ENCODE measurements around the gene PROB1. TPM values are rescaled to one million over a fixed set of nuclear protein-coding genes. Genes with fewer than 3 reads are reported as not detected.
A peak's percentile ranks its signal among the peaks of the same experiment; 100 is the strongest.

Gene PROB1
- total RNA-seq, 1 experiment from 2014 or later, result 3.4 TPM

DNA sequence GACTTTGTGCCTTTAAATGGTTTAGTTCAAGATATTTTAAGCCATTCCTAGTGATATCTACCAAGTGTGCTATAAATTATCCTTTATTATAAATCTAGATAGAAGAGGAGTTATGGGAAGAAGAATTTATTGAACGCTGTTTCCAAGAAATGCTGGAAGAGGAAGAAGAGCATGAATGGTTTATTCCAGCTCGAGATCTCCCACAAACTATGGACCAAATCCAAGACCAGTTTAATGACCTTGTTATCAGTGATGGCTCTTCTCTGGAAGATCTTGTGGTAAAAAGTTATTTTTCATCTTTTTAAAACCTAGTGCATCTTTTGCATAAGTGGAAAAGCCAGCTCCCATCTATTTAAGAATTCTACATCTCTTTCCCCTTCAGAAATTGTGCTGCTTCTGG is 30.4 kb downstream of the PROB1 start:
- Histone ChIP-seq H3K18ac (ENCODE audit: insufficient read length, low read depth, low read length) (no peak overlapping the region), H3K14ac (ENCODE audit: insufficient read depth, low read length) (no peak overlapping the region), H3K4me2 (ENCODE audit: insufficient read depth, insufficient read length, low read length) (no peak overlapping the region), H3K27ac (ENCODE audit: insufficient read length, low read depth, low read length) (no peak overlapping the region), H3K9me3 (ENCODE audit: control insufficient read depth, low read depth, low read length) (no peaks in the 10 kb centered on the region), H2BK15ac (ENCODE audit: low read depth, low read length) (no peak overlapping the region), H3K4ac (ENCODE audit: low read depth, low read length) (no peak overlapping the region), H2AK5ac (ENCODE audit: insufficient read length, low read length) (no peak overlapping the region), H3K23me2 (ENCODE audit: insufficient read length, low read depth, low read length, poor library complexity, severe bottlenecking) (no peaks in the 10 kb centered on the region), H3K9ac (ENCODE audit: extremely low read depth, insufficient read length, low read length) (no peak overlapping the region), H2BK120ac (ENCODE audit: low read depth, low read length, poor library complexity, severe bottlenecking) (no peak overlapping the region), H3T11ph (ENCODE audit: low read length) (no peak overlapping the region), H3K56ac (ENCODE audit: insufficient read length, low read depth, low read length) (no peak overlapping the region), H2BK12ac (ENCODE audit: insufficient read length, low read depth, low read length) (no peak overlapping the region), H4K5ac (ENCODE audit: insufficient read length, low read depth, low read length) (no peak overlapping the region), H4K8ac (replicated peaks; ENCODE audit: insufficient read length, low read depth, low read length) (no peak overlapping the region), H4K91ac (ENCODE audit: insufficient read length, low read depth, low read length) (no peak overlapping the region), H3K23ac (ENCODE audit: insufficient read length, low read depth, low read length) (no peak overlapping the region), H3K27me3 (ENCODE audit: insufficient read depth, low read length) (no peaks in the 10 kb centered on the region), H3K79me1 (ENCODE audit: insufficient read depth, low read depth, low read length, poor library complexity, severe bottlenecking) (peaks cover 11% of the 10 kb centered on the region), H3K79me2 (ENCODE audit: insufficient read depth, low read length) (peaks cover 4% of the 10 kb centered on the region; the same call in 1 of the 2 replicates), H2AFZ (ENCODE audit: low read length) (no peak overlapping the region), H2BK5ac (ENCODE audit: insufficient read length, low read length) (no peak overlapping the region), H2BK20ac (ENCODE audit: low read depth, low read length, poor library complexity, severe bottlenecking) (no peak overlapping the region), H4K20me1 (ENCODE audit: control insufficient read depth, insufficient read depth, insufficient read length) (no peaks in the 10 kb centered on the region), H3K4me1 (ENCODE audit: insufficient read depth, low read length) (no peaks in the 10 kb centered on the region)
- Mint-ChIP-seq H3K27ac (0 out of 7 replicates have a peak overlapping the region, but pooled peaks of 1 of the 3 experiments have one; percentile 34), H3K4me3 (no peak overlapping the region), H3K36me3 (ENCODE audit: insufficient read depth in 1 of 3, low read depth in 3 of 3) (peaks cover 33 to 63% (median 58%) of the 10 kb centered on the region in 3 experiments; a peak in 6 of 7 replicates), H3K4me1 (no peaks in the 10 kb centered on the region), H3K9me3 (no peaks in the 10 kb centered on the region), H3K27me3 (ENCODE audit: low read depth) (no peaks in the 10 kb centered on the region)
- no peak for DNase-seq
- TF ChIP-seq, protein P1, sequence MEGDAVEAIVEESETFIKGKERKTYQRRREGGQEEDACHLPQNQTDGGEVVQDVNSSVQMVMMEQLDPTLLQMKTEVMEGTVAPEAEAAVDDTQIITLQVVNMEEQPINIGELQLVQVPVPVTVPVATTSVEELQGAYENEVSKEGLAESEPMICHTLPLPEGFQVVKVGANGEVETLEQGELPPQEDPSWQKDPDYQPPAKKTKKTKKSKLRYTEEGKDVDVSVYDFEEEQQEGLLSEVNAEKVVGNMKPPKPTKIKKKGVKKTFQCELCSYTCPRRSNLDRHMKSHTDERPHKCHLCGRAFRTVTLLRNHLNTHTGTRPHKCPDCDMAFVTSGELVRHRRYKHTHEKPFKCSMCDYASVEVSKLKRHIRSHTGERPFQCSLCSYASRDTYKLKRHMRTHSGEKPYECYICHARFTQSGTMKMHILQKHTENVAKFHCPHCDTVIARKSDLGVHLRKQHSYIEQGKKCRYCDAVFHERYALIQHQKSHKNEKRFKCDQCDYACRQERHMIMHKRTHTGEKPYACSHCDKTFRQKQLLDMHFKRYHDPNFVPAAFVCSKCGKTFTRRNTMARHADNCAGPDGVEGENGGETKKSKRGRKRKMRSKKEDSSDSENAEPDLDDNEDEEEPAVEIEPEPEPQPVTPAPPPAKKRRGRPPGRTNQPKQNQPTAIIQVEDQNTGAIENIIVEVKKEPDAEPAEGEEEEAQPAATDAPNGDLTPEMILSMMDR (conservative IDR thresholded peaks at IDR 0.05), result no peak
- no CpG with 5 or more reads among the region's 2 CpGs for WGBS (ENCODE audit: extremely low coverage, insufficient read length, low lambda C conversion rate)
